Measurements from ENCODE around the gene POLG2.

DNA sequence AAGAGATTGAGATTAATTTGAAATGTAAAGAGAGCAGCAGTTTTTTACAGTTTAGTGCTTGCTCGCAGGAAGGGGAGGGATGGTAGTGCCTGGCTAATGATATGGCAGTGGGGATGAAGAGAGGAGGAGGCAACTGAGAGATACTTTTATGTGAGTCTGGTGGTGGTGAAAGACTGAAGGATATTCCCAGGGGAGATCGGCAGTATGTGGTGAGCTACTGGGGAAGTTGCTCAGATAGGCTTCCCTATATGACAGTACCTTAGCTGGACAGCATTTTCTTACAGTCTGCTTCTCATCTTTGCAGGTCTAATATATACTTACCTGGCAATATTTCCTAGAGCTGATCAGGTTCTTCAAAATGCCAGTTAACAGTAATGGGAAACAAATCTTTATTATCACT, 18.6 kb upstream of the POLG2 start:
- TF ChIP-seq CTCF (IDR thresholded peaks at IDR 0.05) (no peak), POLR2A (IDR thresholded peaks at IDR 0.05) (no peak)
